Thoracic aorta (tissue), 2 donors: ENCODE results near the gene PDE4D. TPM values are rescaled to one million over a fixed set of nuclear protein-coding genes. Genes with fewer than 3 reads are reported as not detected.

Experiments used
- ATAC-seq: fragments of 150-250 bp; one replicate; pipeline ENCODE4 v1.8.0; 2017; ENCODE audit warnings: low read depth; ENCODE audit not compliant: insufficient number of reproducible peaks, low FRiP score
- DNase-seq: peaks from one replicate; pipeline ENCODE4 v3.0.0-alpha.2; 2020; ENCODE audit warnings: low spot score
- H3K27ac ChIP-seq, 2 donors: fragments of 200-600 bp; sonication (generic); 1 replicate in 1 of 2; 2 replicates in 1 of 2; pipeline ENCODE4 v1.5.1; 2016; ENCODE audit warnings: mild to moderate bottlenecking in 2 of 2, moderate library complexity in 2 of 2
- H3K27me3 ChIP-seq: fragments of 200-600 bp; sonication (generic); replicated peaks from 2 replicates; pipeline ENCODE4 v1.6.0; 2016; ENCODE audit warnings: mild to moderate bottlenecking; ENCODE audit not compliant: insufficient read depth
- H3K36me3 ChIP-seq: fragments of 200-600 bp; sonication (generic); one replicate; pipeline ENCODE4 v1.5.1; 2016
- H3K4me1 ChIP-seq, 2 donors: fragments of 200-600 bp; sonication (generic); 1 replicate in 1 of 2; 2 replicates in 1 of 2; pipeline versions ENCODE4 v1.5.1 to v1.6.0; 2016; ENCODE audit warnings: low read depth in 2 of 2, mild to moderate bottlenecking in 1 of 2; ENCODE audit not compliant: control insufficient read depth in 1 of 2
- H3K4me3 ChIP-seq: fragments of 200-600 bp; sonication (generic); 2 replicates; pipeline ENCODE4 v1.5.1; 2016; ENCODE audit warnings: mild to moderate bottlenecking
- H3K9me3 ChIP-seq: fragments of 200-600 bp; sonication (generic); 2 replicates; pipeline ENCODE4 v1.5.1; 2016
- CTCF ChIP-seq: fragments of 200-600 bp; sonication (generic); IDR thresholded peaks from one replicate; pipeline ENCODE4 v1.5.1; 2019; ENCODE audit warnings: antibody characterized with exemption
- total RNA-seq, 2 donors: library from RNA; depleted of rRNA; stranded (reverse); fragments of >200 nt; gene quantifications; one replicate each; pipeline versions ENCODE4 v1.1.0 to v1.2.3, GENCODE V29; 2016

Gene PDE4D
- total RNA-seq, 2 donors from 2014 or later: 34.0 to 85.8 TPM

- TF ChIP-seq CTCF: no peak
These were observed 289.4 kb downstream of the PDE4D start for GRCh38 chr5:59604111-59604510.

GRCh38 chr5:59600998-59601397 lies 292.5 kb downstream of the PDE4D start:
- DNase-seq: no peak
- H3K9me3 ChIP-seq: no peaks in the 10 kb centered on the region
- no peak for TF ChIP-seq CTCF

More at GRCh38 chr5:59604111-59604510, 289.4 kb downstream of the PDE4D start:
- H3K4me3 ChIP-seq: no peak overlapping the region
- H3K27ac ChIP-seq: no peak overlapping the region
- H3K36me3 ChIP-seq: no peaks in the 10 kb centered on the region
- H3K4me1 ChIP-seq: peaks cover 0 to 4% of the 10 kb centered on the region in 2 donors
- ATAC-seq (no peak), DNase-seq (no peak)
- no peaks in the 10 kb centered on the region for H3K9me3 ChIP-seq
- H3K27me3 ChIP-seq: no peaks in the 10 kb centered on the region

GRCh38 chr5:59600153-59600552 lies 293.4 kb downstream of the PDE4D start:
- no peak overlapping the region for H3K27ac ChIP-seq
- no peaks in the 10 kb centered on the region for H3K9me3 ChIP-seq
- no peaks in the 10 kb centered on the region for H3K36me3 ChIP-seq
- H3K27me3 ChIP-seq: no peaks in the 10 kb centered on the region
- no peak for DNase-seq
- no peak for ATAC-seq
- no peak for TF ChIP-seq CTCF
- no peak overlapping the region for H3K4me3 ChIP-seq
- H3K4me1 ChIP-seq: peaks cover 3 to 24% of the 10 kb centered on the region in 2 donors

More at GRCh38 chr5:59600998-59601397, 292.5 kb downstream of the PDE4D start:
- Histone ChIP-seq H3K36me3 (no peaks in the 10 kb centered on the region), H3K4me3 (no peak overlapping the region), H3K4me1 (peaks cover 3 to 20% of the 10 kb centered on the region in 2 donors), H3K27ac (no peak overlapping the region), H3K27me3 (no peaks in the 10 kb centered on the region)
- no peak for ATAC-seq

GRCh38 chr5:59599729-59600128 lies 293.8 kb downstream of the PDE4D start:
- Histone ChIP-seq H3K4me1 (peaks cover 3 to 29% of the 10 kb centered on the region in 2 donors), H3K4me3 (no peak overlapping the region), H3K9me3 (no peaks in the 10 kb centered on the region), H3K27me3 (no peaks in the 10 kb centered on the region), H3K27ac (no peak overlapping the region), H3K36me3 (no peaks in the 10 kb centered on the region)
- TF ChIP-seq CTCF: no peak
- DNase-seq (no peak), ATAC-seq (no peak)

- ATAC-seq (no peak), DNase-seq (no peak)
- Histone ChIP-seq H3K4me1 (peaks cover 3 to 29% of the 10 kb centered on the region in 2 donors), H3K27me3 (no peaks in the 10 kb centered on the region), H3K36me3 (no peaks in the 10 kb centered on the region), H3K9me3 (no peaks in the 10 kb centered on the region), H3K27ac (no peak overlapping the region), H3K4me3 (peak overlapping the region; percentile 56)
- TF ChIP-seq CTCF: no peak
These were observed 295.0 kb downstream of the PDE4D start for GRCh38 chr5:59598547-59598874.
